ENCODE data around the gene LYPLA2.
A peak's percentile ranks its signal among the peaks of the same experiment; 100 is the strongest.

Gene LYPLA2

DNA sequence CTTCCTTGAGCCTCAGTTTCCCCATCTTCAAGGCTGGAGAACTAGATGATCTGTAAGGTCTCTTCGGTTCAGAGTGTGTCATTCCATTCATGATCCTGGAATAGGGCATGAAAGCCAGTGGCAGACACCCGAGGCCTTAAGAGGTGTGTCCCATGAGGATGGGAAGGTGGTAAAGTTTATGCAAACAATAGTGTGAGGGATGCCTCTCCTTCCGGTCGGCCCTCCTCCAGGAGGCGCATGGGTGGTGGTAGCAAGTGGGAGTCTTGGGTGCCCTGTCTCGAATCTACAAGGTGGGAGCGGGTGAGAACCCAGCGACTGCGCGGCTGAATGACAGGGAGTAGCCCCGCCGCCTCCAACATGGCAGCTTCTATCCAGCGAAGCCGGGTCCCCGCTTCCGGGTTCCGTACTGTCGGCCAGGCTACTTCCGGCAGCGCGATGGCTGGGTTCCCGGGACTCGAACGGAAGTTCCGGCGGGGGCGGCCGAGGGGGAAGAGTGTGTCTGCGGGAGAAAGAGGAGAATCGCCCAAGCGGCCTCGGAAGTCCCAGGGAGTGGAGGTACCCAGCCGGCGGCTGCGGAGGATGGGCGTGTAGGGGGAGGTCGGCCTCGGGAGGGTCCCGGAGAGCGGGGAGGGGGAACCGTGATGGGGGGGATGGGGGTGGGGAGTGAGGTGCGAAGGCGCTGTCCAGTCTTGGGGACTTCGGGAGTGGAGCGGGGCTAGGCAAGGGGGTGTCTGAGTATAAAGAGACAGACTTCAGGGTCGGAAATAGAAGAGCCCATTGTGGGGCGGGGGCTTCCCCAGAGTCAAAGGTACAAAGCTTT is at the start of gene LYPLA2:
TSS of gene LYPLA2 (plus strand) at position 450 of the 820 bp plus-strand sequence. CDS start 1,538 bp downstream, outside the sequence.
- DNase-seq (ENCODE audit: low read depth) = peak; percentile 79

- no peak for DNase-seq (ENCODE audit: low read depth)
These were observed 49.3 kb upstream of the LYPLA2 start for GRCh38 chr1:23741609-23742008.

GRCh38 chr1:23742670-23743286 is 48.2 kb upstream of the LYPLA2 start:
- DNase-seq (ENCODE audit: low read depth) = peak; percentile 9

DNA sequence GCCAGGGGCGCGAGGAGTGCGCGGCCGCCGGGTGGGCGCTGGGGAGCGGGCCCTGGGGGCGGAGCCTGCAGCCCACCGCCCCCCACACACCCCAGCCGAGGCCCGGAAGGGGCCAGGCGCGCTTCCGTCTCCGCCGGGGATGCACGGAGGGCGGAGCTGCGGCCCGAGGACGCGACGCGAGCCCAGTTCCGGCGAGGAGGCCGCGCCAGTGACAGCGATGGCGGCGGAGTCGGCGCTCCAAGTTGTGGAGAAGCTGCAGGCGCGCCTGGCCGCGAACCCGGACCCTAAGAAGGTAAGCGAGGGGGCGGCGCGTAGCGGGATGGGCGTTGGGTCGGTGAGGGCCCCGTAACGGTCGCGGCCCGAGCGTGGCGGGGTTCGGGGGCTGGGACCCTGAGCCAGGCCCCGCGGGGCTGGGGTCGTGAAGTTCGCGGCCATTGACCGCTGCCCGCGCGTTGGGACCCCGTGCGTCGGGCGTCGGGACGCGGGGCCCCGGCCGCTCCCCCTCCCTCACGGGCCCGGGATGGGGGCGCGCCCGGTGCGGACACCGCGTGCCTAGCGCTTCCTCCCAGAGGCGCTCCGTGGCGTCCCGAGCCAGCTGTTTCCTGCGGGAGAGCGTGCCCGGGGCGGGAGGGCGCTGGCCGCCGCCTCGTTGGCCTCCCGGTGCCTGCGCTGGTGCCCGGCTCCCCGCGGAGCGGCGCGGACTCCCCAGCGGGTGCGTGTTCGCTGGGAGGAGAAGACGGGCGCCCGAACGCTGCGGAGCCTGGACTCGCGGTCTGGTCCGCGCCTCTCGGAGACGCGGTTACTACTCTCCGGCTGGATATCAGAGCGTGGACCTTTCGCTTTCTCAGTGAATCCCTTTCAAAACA is 47.4 kb upstream of the LYPLA2 start, which contains the start of gene ELOA:
TSS of gene ELOA (plus strand) at position 185 of the 866 bp plus-strand sequence. CDS start at position 218, 33 bp downstream.
- peak; percentile 45 for DNase-seq (ENCODE audit: low read depth)

DNA sequence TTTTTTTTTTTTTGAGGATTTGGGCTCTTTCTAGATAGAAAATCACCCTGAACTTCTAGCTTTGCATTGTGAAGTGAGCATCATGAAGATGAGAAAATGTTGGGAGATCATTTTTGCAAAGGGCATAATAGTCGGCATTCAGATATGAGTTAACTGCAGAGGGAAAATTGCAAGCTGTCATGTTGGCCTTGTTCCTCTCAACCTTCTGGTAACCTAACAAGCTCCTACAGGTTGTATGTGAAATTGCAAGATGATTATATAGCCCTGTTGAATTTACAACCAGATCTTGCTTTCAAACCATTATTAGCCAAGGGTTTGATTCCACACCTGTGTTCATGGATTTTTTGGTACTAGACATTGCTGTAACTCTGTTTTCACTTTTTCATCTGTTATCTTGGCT is 45.4 kb upstream of the LYPLA2 start:
- DNase-seq (ENCODE audit: low read depth) = no peak

GRCh38 chr1:23748016-23748415 is 42.9 kb upstream of the LYPLA2 start:
- no peak for DNase-seq (ENCODE audit: low read depth)

GRCh38 chr1:23751050-23751814 is 39.7 kb upstream of the LYPLA2 start:
- DNase-seq (ENCODE audit: low read depth) = no peak

- no peak for DNase-seq (ENCODE audit: low read depth)
These were observed 39.1 kb upstream of the LYPLA2 start for GRCh38 chr1:23751815-23752200.

DNA sequence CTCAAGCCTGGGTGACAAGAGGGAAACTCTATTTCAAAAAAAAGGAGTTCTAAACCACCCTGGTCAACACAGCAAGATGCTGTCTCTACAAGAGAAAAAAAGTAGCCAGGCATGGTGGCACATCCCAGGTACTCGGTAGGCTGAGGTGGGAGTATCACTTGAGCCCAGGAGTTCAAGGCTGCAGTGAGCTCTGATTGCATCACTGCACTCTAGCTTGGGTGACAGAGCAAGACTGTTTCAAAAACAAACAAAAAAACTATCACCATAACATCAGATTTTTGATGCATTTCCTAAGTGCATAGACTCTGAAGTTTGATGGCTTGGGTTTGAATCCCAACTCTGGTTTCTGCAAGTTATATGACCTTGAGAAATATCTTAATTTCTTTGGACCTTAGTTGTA is 38.0 kb upstream of the LYPLA2 start:
- DNase-seq (ENCODE audit: low read depth) = no peak

GRCh38 chr1:23756676-23757075 is 34.3 kb upstream of the LYPLA2 start:
- no peak for DNase-seq (ENCODE audit: low read depth)

DNA sequence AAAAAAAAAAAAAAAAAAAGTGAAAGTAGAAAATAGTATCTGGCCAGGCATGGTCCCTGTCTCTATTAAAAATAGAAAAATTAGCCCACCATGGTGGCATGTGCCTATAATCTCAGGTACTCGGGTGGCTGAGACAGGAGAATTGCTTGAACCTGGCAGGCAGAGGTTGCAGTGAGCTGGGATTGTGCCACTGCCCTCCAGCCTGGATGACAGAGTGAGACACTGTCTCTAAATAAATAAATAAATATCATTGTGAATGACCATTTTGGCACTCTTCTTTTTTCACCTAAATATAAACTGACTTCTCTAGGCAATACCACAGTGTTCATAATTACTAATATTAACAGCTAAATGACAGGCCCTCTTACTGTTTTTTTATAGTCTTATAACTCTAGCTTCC is 33.1 kb upstream of the LYPLA2 start:
- DNase-seq (ENCODE audit: low read depth) = no peak

DNA sequence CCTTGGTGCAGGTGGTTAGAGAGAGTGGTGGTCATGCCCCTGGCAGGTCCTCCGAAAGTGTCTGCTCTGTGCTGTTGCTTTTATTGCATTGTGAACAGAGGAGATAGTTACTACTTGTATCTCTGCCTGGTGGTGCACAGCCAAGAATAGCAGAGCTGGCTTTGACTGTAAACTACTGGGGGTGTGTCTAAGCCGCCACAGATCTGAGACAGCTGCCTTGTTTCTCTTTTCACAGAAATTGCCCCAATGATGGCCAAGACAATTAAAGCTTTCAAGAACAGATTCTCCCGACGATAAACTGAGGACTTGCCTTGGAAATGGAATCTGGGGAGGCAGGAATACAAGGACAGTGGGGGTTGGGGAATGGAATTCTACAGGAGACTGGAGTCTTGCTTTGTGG is 31.7 kb upstream of the LYPLA2 start:
- no peak for DNase-seq (ENCODE audit: low read depth)

GRCh38 chr1:23763041-23763577 is 27.8 kb upstream of the LYPLA2 start:
- no peak for DNase-seq (ENCODE audit: low read depth)

DNA sequence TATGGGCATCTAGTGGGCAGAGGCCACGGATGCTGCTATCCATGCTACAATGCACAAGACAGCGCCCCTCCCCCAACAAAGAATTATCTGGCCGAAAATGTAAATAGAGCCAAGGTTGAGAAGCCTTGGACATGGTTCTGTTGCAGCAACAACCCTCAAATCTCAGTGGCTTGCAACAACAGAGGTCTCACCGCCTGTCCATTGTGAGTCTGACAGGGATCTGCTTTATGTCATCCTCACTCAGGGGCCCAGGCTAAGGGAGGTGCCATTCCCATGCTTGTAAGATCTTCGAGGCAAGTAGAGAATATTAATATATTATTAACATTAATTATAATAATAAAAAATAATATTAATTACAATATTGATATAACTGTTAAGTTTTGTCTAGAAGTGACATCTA is 22.2 kb upstream of the LYPLA2 start:
- no peak for DNase-seq (ENCODE audit: low read depth)

- DNase-seq (ENCODE audit: low read depth) = peak; percentile 76
These were observed 18.7 kb upstream of the LYPLA2 start for GRCh38 chr1:23772049-23772853.

DNA sequence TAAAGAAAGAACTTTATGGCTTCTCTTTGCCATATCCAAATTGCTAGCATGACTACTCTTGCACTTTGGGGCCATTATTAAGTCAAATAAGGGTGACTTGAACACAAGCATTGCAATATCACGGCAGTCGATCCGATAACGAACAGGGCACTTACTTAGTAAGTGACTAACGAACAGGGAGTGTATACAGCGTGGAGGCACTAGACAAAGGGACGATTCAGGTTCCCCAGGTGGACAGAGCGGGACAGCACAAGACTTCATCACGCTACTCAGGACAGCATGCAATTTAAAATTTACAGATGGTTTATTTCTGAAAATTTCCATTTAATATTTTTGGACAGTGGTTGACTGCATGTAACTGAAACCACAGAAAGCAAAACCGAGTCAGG is 18.1 kb upstream of the LYPLA2 start:
- DNase-seq (ENCODE audit: low read depth) = no peak

DNA sequence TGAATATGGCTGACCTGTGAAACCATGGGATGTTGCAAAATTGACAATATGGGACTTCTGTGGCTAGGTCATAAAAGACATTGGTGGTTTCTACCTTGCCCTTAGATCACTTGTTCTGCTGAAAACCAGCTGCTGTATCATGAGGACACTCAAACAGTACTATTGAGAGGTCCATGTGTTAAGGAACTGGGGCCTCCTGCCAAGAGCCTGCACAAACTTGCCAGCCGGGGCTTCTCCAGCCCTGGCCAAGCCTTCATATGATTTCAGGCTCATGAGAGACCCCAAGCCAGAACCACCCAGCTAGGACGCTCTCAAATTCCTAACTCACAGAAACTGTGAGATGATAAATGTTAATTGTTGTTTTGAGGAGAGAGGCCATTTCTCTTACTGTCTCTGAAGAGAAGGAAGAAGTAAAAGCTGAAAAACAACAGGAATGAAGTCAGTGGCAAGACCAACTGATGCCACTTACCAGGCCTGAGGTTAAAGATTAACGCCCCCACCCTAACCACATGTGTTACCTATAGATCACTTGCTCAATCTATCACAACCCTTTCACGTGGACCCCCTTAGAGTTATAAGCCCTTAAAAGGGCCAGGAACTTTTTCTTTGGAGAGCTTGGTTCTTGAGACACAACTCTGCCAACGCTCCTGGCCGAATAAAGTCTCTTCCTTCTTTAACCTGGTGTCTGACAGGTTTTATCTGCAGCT is 16.6 kb upstream of the LYPLA2 start:
- DNase-seq (ENCODE audit: low read depth) = no peak

DNA sequence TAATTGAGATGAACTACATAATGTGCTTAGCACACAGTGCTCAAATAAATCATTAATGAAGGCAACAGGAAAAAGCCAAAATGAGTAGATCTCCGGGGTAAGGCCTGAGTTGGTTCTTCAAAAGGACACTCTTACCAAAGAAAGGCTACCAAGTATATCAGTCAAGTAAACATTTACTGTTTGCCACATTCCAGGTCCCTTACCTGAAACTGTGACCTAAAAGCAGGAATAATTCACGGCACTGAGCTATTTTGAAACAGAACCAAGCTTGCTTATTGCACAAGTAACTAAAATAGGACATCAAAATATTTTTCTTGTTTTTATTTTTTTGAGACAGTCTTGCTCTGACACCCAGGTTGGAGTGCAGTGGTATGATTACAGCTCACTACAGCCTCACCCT is 14.7 kb upstream of the LYPLA2 start:
- no peak for DNase-seq (ENCODE audit: low read depth)

DNA sequence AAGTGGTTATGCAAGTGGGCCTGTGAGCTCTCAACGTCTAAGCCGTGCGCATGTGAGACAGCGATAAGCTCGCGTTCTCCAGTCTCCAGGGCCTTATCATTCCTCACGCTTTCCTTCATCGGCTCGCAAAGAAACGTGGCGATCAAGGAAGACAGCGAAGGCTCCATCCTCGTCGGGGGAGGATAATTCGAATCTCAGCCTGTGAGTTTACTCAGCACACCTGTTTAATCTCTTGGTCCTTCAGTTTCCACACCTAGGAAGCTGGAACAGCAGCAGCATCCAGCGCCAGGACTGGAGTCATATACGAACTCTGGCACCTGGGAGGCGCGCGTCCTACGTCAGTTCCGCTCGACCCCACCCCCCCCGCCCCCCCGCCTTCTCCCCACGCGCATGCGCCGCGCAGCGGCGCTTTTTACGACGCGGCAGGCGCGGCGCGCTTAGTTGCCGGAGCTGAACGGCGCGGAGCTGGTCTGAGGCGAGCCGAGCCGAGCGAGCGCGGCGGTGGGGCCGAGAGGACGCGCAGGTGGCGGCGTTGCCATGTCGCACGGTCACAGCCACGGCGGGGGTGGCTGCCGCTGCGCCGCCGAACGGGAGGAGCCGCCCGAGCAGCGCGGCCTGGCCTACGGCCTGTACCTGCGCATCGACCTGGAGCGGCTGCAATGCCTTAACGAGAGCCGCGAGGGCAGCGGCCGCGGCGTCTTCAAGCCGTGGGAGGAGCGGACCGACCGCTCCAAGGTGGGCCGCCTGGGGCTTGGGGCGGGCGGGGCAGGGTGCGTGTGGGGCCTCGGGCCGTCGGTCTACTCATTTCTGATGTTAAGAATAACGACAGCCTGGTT is 12.7 kb upstream of the LYPLA2 start, which contains the start of gene PITHD1:
TSS of gene PITHD1 (plus strand) at position 440 of the 836 bp plus-strand sequence. CDS start at position 538, 98 bp downstream.
- DNase-seq (ENCODE audit: low read depth) = peak; percentile 43

Data from stimulated activated CD8-positive, alpha-beta memory T cell treated with anti-CD3 and anti-CD28 coated beads, Interleukin-7, amount 100 ng/mL, for 24 hours (primary cell).